HG03342 (cell line): ENCODE results near the gene P2RY11.

Experiments
- ATAC-seq: cut with Tn5 transposase; IDR thresholded peaks from one replicate; pipeline ENCODE4 v1.9.1; 2021; ENCODE audit warnings: mild to moderate bottlenecking, moderate library complexity; ENCODE audit not compliant: unreplicated experiment

Gene P2RY11

GRCh38 chr19:10138879-10139795 lies 27.6 kb downstream of the P2RY11 start:
- no peak for ATAC-seq

GRCh38 chr19:10139952-10140351 lies 28.5 kb downstream of the P2RY11 start:
- no peak for ATAC-seq

GRCh38 chr19:10141479-10141878 lies 30.0 kb downstream of the P2RY11 start:
- no peak for ATAC-seq

GRCh38 chr19:10141973-10142372 lies 30.5 kb downstream of the P2RY11 start:
- no peak for ATAC-seq

GRCh38 chr19:10142701-10143375 lies 31.3 kb downstream of the P2RY11 start:
- ATAC-seq: no peak

- ATAC-seq: no peak
Measured at GRCh38 chr19:10143681-10144080, 32.2 kb downstream of the P2RY11 start.

GRCh38 chr19:10144361-10144760 lies 32.9 kb downstream of the P2RY11 start:
- no peak for ATAC-seq

- no peak for ATAC-seq
Measured at GRCh38 chr19:10145031-10145430, 33.5 kb downstream of the P2RY11 start.

- no peak for ATAC-seq
Measured at GRCh38 chr19:10146142-10146541, 34.6 kb downstream of the P2RY11 start.

GRCh38 chr19:10149427-10149826 lies 37.9 kb downstream of the P2RY11 start:
- ATAC-seq: no peak

GRCh38 chr19:10151521-10151920 lies 40.0 kb downstream of the P2RY11 start:
- ATAC-seq: no peak

- ATAC-seq: no peak
Measured at GRCh38 chr19:10152100-10152499, 40.6 kb downstream of the P2RY11 start.

GRCh38 chr19:10155839-10156238 lies 44.3 kb downstream of the P2RY11 start:
- ATAC-seq: no peak

- ATAC-seq: no peak
Measured at GRCh38 chr19:10158071-10158470, 46.6 kb downstream of the P2RY11 start.

GRCh38 chr19:10158485-10158884 lies 47.0 kb downstream of the P2RY11 start:
- ATAC-seq: no peak

GRCh38 chr19:10159610-10160009 lies 48.1 kb downstream of the P2RY11 start:
- no peak for ATAC-seq

GRCh38 chr19:10163536-10163935 lies 52.0 kb downstream of the P2RY11 start:
- no peak for ATAC-seq
